GM23338 (cell line): ENCODE measurements around the gene THBS4. TPM values are rescaled to one million over a fixed set of nuclear protein-coding genes. Genes with fewer than 3 reads are reported as not detected.

Experiments
- ATAC-seq: fragments of 200-7000 bp; cut with Tn5 transposase; 3 replicates; pipeline ENCODE4 v1.9.1; 2020
- DNase-seq: peaks from one replicate; pipeline ENCODE4 v3.0.0-alpha.2; 2015; ENCODE audit warnings: low spot score
- H2AFZ ChIP-seq: fragments of 200-600 bp; sonication (generic); 2 replicates; pipeline ENCODE4 v1.8.0; 2016; ENCODE audit warnings: antibody characterized with exemption, mild to moderate bottlenecking, moderate library complexity
- H3F3A ChIP-seq: fragments of 200-600 bp; sonication (generic); replicated peaks from 2 replicates; pipeline ENCODE4 v1.8.0; 2017; ENCODE audit warnings: antibody characterized with exemption, mixed run types, low read depth
- H3K27ac ChIP-seq: fragments of 200-600 bp; sonication (generic); 2 replicates; pipeline ENCODE4 v1.6.1; 2016; ENCODE audit warnings: low read depth
- H3K27me3 ChIP-seq: fragments of 200-600 bp; sonication (generic); 2 replicates; pipeline ENCODE4 v1.8.0; 2016; ENCODE audit warnings: mild to moderate bottlenecking, mixed run types, moderate library complexity; ENCODE audit not compliant: insufficient read depth
- H3K36me3 ChIP-seq: fragments of 200-600 bp; sonication (generic); 2 replicates; pipeline ENCODE4 v1.8.0; 2016; ENCODE audit warnings: mild to moderate bottlenecking; ENCODE audit not compliant: insufficient read depth
- H3K4me1 ChIP-seq: fragments of 200-600 bp; sonication (generic); 2 replicates; pipeline ENCODE4 v1.8.0; 2016; ENCODE audit warnings: mild to moderate bottlenecking, moderate library complexity; ENCODE audit not compliant: insufficient read depth
- H3K4me2 ChIP-seq: fragments of 200-600 bp; sonication (generic); 2 replicates; pipeline ENCODE4 v1.7.1; 2017; ENCODE audit warnings: mixed run types
- H3K4me3 ChIP-seq: fragments of 200-600 bp; sonication (generic); 2 replicates; pipeline ENCODE4 v1.6.1; 2016; ENCODE audit warnings: mixed run types
- H3K79me2 ChIP-seq: fragments of 200-600 bp; sonication (generic); replicated peaks from 2 replicates; pipeline ENCODE4 v1.8.0; 2017; ENCODE audit warnings: mild to moderate bottlenecking; ENCODE audit not compliant: insufficient read depth
- H3K9me2 ChIP-seq: fragments of 200-600 bp; sonication (generic); 2 replicates; pipeline ENCODE4 v1.8.0; 2017; ENCODE audit not compliant: insufficient read depth
- H4K20me1 ChIP-seq: fragments of 200-600 bp; sonication (generic); replicated peaks from 2 replicates; pipeline ENCODE4 v1.8.0; 2017; ENCODE audit warnings: mild to moderate bottlenecking; ENCODE audit not compliant: insufficient read depth
- H3K27ac Mint-ChIP-seq: 2 replicates; pipeline ENCODE4 v1.8.0; 2020; ENCODE audit warnings: inconsistent platforms, mild to moderate bottlenecking, moderate library complexity, mixed read lengths
- H3K27me3 Mint-ChIP-seq: 3 replicates; pipeline ENCODE4 v1.8.0; 2022; ENCODE audit warnings: low read depth, mild to moderate bottlenecking, moderate library complexity, mixed read lengths, inconsistent platforms; ENCODE audit not compliant: insufficient read depth, poor library complexity
- H3K36me3 Mint-ChIP-seq: 3 replicates; pipeline ENCODE4 v1.8.0; 2021; ENCODE audit warnings: low read depth, mild to moderate bottlenecking, inconsistent platforms, moderate library complexity, mixed read lengths
- H3K4me1 Mint-ChIP-seq: 3 replicates; pipeline ENCODE4 v1.8.0; 2020; ENCODE audit warnings: mild to moderate bottlenecking, inconsistent platforms, mixed read lengths
- H3K4me3 Mint-ChIP-seq: 3 replicates; pipeline ENCODE4 v1.8.0; 2021; ENCODE audit warnings: moderate library complexity, mild to moderate bottlenecking, inconsistent platforms, mixed read lengths
- H3K9me3 Mint-ChIP-seq: 3 replicates; pipeline ENCODE4 v1.8.0; 2020; ENCODE audit warnings: moderate library complexity, mild to moderate bottlenecking, inconsistent platforms, mixed read lengths
- CREB1 ChIP-seq: fragments of 250-450 bp; sonication (Bioruptor Pico); IDR thresholded peaks from 2 replicates; pipeline ENCODE4 v1.5.0; 2020; ENCODE audit warnings: low read depth, mild to moderate bottlenecking, moderate library complexity
- ETS1 ChIP-seq: IDR thresholded peaks from 2 replicates; pipeline ENCODE4 v1.6.1; 2016; ENCODE audit warnings: antibody characterized with exemption
- EZH2 ChIP-seq: fragments of 200-600 bp; sonication (generic); IDR thresholded peaks from one replicate; pipeline ENCODE4 v1.8.0; 2017; ENCODE audit warnings: antibody characterized with exemption, mild to moderate bottlenecking, low read depth; ENCODE audit not compliant: unreplicated experiment
- EZH2phosphoT487 ChIP-seq: fragments of 200-600 bp; sonication (generic); IDR thresholded peaks from one replicate; pipeline ENCODE4 v1.8.1; 2018; ENCODE audit warnings: antibody characterized with exemption; ENCODE audit not compliant: unreplicated experiment
- JUNB ChIP-seq: IDR thresholded peaks from one replicate; pipeline ENCODE4 v1.6.1; 2016; ENCODE audit warnings: antibody characterized with exemption; ENCODE audit not compliant: unreplicated experiment
- NANOG ChIP-seq: IDR thresholded peaks from 2 replicates; pipeline ENCODE4 v1.6.1; 2016; ENCODE audit warnings: antibody characterized with exemption, borderline replicate concordance
- POLR2AphosphoS5 ChIP-seq: IDR thresholded peaks from 2 replicates; pipeline ENCODE4 v1.6.1; 2016; ENCODE audit warnings: antibody characterized with exemption, low read depth
- ZNF114 ChIP-seq: fragments of 250-450 bp; sonication (Bioruptor Pico); IDR thresholded peaks from 2 replicates; pipeline ENCODE4 v1.5.0; 2020; ENCODE audit warnings: mild to moderate bottlenecking, moderate library complexity
- ZNF331 ChIP-seq: fragments of 250-450 bp; sonication (Bioruptor Pico); IDR thresholded peaks from 2 replicates; pipeline ENCODE4 v1.5.0; 2020; ENCODE audit warnings: low read depth, mild to moderate bottlenecking, moderate library complexity
- polyA plus RNA-seq: library from polyadenylated mRNA; unstranded; fragments of >200 nt; fragmentation: Nextera tagmentation; extraction: Ambion mirVana; gene quantifications from 2 replicates; pipeline ENCODE4 v1.2.1, GENCODE V29; 2016
- total RNA-seq: library from RNA; depleted of rRNA; stranded (reverse); fragments of >200 nt; shearing (Covaris generic); gene quantifications from 2 replicates; pipeline ENCODE4 v1.2.3, GENCODE V29; 2014
- TF ChIP-seq, protein P1 (sequence below), 2 experiments: fragments of 200-600 bp in 1 of 2; sonication (generic) in 1 of 2; conservative IDR thresholded peaks; 2 replicates each; pipeline versions ENCODE4 v1.5.1 to v1.6.1; 2016 to 2017; ENCODE audit warnings: antibody characterized with exemption in 2 of 2, low read depth in 2 of 2, mild to moderate bottlenecking in 2 of 2, moderate library complexity in 1 of 2

The THBS4 gene
- total and polyA plus RNA-seq, 2 experiments from 2014 or later = 14.0 to 23.2 TPM

GRCh38 chr5:80082281-80082680 is 47.1 kb downstream of the THBS4 start (continued):
- TF ChIP-seq JUNB (no peak), EZH2 (no peak), NANOG (no peak), ETS1 (no peak), POLR2AphosphoS5 (no peak), EZH2phosphoT487 (no peak), ZNF331 (no peak)

DNA sequence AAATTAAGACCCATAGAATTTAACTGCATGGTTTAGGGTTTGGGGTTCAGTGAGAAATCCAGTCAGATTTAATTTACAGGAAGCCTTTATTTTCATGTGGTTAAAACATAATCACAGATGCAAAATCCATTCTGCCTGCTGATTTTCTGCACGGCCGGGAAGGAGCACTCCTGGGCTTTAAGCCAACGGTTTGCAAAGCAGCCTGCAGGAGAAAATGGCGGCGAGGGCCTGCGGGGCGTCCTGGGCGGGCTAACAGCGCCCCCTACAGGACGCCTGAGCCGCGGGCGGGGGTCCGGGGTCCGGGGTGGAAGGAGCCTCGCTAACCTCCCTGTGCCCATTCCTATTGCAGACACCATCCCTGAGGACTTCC is 47.6 kb downstream of the THBS4 start:
- no peaks in the 10 kb centered on the region for H3F3A ChIP-seq
- H3K4me1 Mint-ChIP-seq = peaks cover 9% of the 10 kb centered on the region; the same call in 2 of the 3 replicates
- no peaks in the 10 kb centered on the region; the same call in 1 of the 2 replicates for H3K9me2 ChIP-seq
- peak; percentile 89 for DNase-seq
- peak; percentile 97 for ATAC-seq
- H3K36me3 ChIP-seq = no peaks in the 10 kb centered on the region
- 0 out of 3 replicates have a peak, but pooled peaks cover 3% of the 10 kb centered on the region for H3K36me3 Mint-ChIP-seq
- no peaks in the 10 kb centered on the region for H3K27me3 ChIP-seq
- peak overlapping the region; percentile 4; the same call in 1 of the 2 replicates for H2AFZ ChIP-seq
- H3K4me3 Mint-ChIP-seq = no peak overlapping the region
- H4K20me1 ChIP-seq = no peaks in the 10 kb centered on the region
- TF ChIP-seq, protein P1, sequence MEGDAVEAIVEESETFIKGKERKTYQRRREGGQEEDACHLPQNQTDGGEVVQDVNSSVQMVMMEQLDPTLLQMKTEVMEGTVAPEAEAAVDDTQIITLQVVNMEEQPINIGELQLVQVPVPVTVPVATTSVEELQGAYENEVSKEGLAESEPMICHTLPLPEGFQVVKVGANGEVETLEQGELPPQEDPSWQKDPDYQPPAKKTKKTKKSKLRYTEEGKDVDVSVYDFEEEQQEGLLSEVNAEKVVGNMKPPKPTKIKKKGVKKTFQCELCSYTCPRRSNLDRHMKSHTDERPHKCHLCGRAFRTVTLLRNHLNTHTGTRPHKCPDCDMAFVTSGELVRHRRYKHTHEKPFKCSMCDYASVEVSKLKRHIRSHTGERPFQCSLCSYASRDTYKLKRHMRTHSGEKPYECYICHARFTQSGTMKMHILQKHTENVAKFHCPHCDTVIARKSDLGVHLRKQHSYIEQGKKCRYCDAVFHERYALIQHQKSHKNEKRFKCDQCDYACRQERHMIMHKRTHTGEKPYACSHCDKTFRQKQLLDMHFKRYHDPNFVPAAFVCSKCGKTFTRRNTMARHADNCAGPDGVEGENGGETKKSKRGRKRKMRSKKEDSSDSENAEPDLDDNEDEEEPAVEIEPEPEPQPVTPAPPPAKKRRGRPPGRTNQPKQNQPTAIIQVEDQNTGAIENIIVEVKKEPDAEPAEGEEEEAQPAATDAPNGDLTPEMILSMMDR (conservative IDR thresholded peaks at IDR 0.05; ENCODE audit: low read depth in 2 of 2) = peak; percentile 87 to 93
- TF ChIP-seq ETS1 = no peak
- no peaks in the 10 kb centered on the region for H3K27me3 Mint-ChIP-seq
- no peaks in the 10 kb centered on the region for H3K4me1 ChIP-seq
- no peaks in the 10 kb centered on the region; the same call in 2 of the 3 replicates for H3K9me3 Mint-ChIP-seq
- no peak overlapping the region for H3K4me2 ChIP-seq
- no peak overlapping the region for H3K27ac ChIP-seq
- H3K27ac Mint-ChIP-seq = no peak overlapping the region
- H3K79me2 ChIP-seq = no peaks in the 10 kb centered on the region
- no peak overlapping the region for H3K4me3 ChIP-seq

DNA sequence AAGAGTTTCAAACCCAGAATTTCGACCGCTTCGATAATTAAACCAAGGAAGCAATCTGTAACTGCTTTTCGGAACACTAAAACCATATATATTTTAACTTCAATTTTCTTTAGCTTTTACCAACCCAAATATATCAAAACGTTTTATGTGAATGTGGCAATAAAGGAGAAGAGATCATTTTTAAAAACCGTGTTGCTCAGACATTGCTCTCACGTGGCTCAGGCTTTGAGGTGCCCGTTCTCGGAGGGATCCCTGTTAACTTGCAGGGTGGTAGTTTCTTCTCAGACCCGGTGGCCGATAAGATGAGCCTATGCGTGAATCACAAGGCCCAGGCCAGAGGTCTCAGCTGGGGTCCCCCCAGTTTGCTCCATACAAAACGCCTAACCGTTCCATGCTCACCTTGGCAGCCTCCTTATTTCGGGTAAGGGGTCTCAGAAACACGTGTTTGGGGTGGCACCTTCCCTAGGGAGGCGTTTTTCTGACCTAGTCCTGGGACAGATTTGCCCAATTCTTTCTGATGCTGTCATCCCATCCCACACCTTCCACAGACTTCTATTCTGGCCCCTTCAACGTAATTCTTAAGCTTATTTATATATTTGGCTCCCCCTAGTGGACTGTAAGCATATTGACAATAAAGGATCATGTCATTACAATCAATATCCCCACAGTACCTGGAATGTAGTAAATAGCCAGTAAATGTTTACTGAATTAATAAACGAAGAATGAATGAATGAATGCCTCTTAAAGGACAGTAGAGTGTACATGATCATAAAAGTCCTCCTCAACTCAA is 48.1 kb downstream of the THBS4 start:
- Histone ChIP-seq H3K27ac (no peak overlapping the region), H3K79me2 (no peaks in the 10 kb centered on the region), H3K4me3 (no peak overlapping the region), H3K36me3 (no peaks in the 10 kb centered on the region), H3K9me2 (no peaks in the 10 kb centered on the region; the same call in 1 of the 2 replicates), H4K20me1 (no peaks in the 10 kb centered on the region), H2AFZ (no peak overlapping the region), H3F3A (no peaks in the 10 kb centered on the region), H3K27me3 (no peaks in the 10 kb centered on the region), H3K4me1 (no peaks in the 10 kb centered on the region), H3K4me2 (no peak overlapping the region)
- peaks cover 9% of the 10 kb centered on the region; the same call in 2 of the 3 replicates for H3K4me1 Mint-ChIP-seq
- H3K36me3 Mint-ChIP-seq = 0 out of 3 replicates have a peak, but pooled peaks cover 3% of the 10 kb centered on the region
- ATAC-seq (peak; percentile 78), DNase-seq (peak; percentile 92)
- no peak overlapping the region for H3K4me3 Mint-ChIP-seq
- no peaks in the 10 kb centered on the region for H3K27me3 Mint-ChIP-seq
- no peak overlapping the region for H3K27ac Mint-ChIP-seq
- no peaks in the 10 kb centered on the region; the same call in 2 of the 3 replicates for H3K9me3 Mint-ChIP-seq
- TF ChIP-seq ZNF114 (CRISPR knock-in tag) = no peak
- TF ChIP-seq NANOG = no peak
- no peak for TF ChIP-seq JUNB
- TF ChIP-seq, protein P1 (conservative IDR thresholded peaks at IDR 0.05; ENCODE audit: low read depth in 2 of 2) = peak; percentile 71 to 98
- TF ChIP-seq CREB1 (CRISPR knock-in tag) = 0 out of 2 replicates have a peak, but pooled peaks have one; percentile 18
